ENCODE measurements around the gene SPEM1. TPM values are rescaled to one million over a fixed set of nuclear protein-coding genes. Genes with fewer than 3 reads are reported as not detected.

SPEM1 gene
- total RNA-seq, 1 donor from 2014 or later: not detected

DNA sequence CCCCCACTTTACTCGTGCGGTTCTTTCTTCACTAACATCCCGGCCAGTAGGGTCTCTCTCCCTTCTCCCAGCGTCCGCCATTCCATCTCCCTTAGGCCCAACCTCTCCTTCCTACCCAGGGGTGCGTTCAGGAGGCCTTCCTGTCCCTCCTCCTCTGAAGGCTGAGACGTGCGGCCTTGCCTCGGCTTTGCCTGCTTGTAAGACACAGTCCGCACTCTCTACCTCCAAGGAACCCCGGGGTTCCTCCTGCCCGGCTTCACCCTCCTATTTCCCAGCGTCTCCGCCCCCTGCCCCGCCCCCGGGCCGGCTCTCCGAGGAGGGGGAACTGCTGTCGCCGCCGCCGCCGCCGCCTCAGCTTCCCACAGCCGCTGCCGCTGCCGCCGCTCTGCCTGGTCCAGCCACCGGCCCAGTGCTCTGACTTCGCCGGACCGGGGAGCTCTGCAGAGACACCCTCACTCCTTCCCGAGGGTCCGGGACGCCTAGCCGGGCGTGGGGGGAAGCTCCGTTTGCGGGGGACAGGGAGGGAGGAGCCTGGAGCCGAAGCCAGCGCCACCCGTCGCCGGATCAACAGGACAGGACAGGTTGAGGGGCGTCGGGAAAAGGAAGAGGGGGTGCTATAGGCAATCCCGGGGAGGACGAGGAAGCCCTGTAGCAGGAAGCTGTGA, 18.0 kb downstream of the SPEM1 start:
- H3K27me3 ChIP-seq (ENCODE audit: control insufficient read depth, insufficient read depth, low read length): no peaks in the 10 kb centered on the region
- peak overlapping the region; percentile 57 for H3K4me3 ChIP-seq (ENCODE audit: low read depth, low read length)
- FAIRE-seq: no peak
- H3K36me3 ChIP-seq (ENCODE audit: control insufficient read depth, insufficient read depth, low read length): peaks cover 2% of the 10 kb centered on the region
- DNase-seq (ENCODE audit: low read depth): peak; percentile 33
- no peak for TF ChIP-seq CTCF (IDR thresholded peaks at IDR 0.05; ENCODE audit: insufficient read depth, low read length, severe bottlenecking)

- no peak for DNase-seq (ENCODE audit: low read depth)
- Histone ChIP-seq H3K4me3 (ENCODE audit: low read depth, low read length) (peak overlapping the region; percentile 57), H3K27me3 (ENCODE audit: control insufficient read depth, insufficient read depth, low read length) (no peaks in the 10 kb centered on the region), H3K36me3 (ENCODE audit: control insufficient read depth, insufficient read depth, low read length) (peaks cover 2% of the 10 kb centered on the region)
- no peak for FAIRE-seq
- no peak for TF ChIP-seq CTCF (IDR thresholded peaks at IDR 0.05; ENCODE audit: insufficient read depth, low read length, severe bottlenecking)
Observed at GRCh38 chr17:7438656-7439460, 18.7 kb downstream of the SPEM1 start.

DNA sequence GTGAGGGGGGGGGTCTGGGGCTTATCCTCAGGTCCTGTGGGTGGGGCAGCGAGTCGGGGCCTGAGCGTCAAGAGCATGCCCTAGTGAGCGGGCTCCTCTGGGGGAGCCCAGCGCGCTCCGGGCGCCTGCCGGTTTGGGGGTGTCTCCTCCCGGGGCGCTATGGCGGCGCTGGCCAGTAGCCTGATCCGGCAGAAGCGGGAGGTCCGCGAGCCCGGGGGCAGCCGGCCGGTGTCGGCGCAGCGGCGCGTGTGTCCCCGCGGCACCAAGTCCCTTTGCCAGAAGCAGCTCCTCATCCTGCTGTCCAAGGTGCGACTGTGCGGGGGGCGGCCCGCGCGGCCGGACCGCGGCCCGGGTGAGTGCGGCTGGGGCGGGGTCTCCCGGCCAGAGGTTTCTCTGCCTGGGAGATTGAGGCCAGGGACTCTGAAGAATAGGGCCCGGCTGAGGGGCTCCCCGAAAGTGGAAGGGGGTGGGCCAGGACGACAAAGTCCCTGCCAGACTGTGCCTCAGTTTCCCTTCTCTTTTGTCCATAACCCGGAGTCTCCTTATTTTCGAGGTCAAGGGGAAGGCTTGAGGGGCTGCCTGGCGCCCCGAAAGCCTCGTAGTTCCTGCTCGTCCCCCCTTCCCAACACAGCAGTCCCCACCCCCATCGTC, 19.5 kb downstream of the SPEM1 start, which contains the start of gene FGF11:
Gene FGF11, plus strand, starts transcription at position 51 of the 651 bp plus-strand sequence. Its CDS starts 109 bp downstream, at position 160.
- no peak for TF ChIP-seq CTCF (IDR thresholded peaks at IDR 0.05; ENCODE audit: insufficient read depth, low read length, severe bottlenecking)
- H3K36me3 ChIP-seq (ENCODE audit: control insufficient read depth, insufficient read depth, low read length): peaks cover 2% of the 10 kb centered on the region
- no peaks in the 10 kb centered on the region for H3K27me3 ChIP-seq (ENCODE audit: control insufficient read depth, insufficient read depth, low read length)
- no peak for DNase-seq (ENCODE audit: low read depth)
- peak within 1 kb of the TSS; percentile 57 for H3K4me3 ChIP-seq (ENCODE audit: low read depth, low read length)
- FAIRE-seq: no peak

DNA sequence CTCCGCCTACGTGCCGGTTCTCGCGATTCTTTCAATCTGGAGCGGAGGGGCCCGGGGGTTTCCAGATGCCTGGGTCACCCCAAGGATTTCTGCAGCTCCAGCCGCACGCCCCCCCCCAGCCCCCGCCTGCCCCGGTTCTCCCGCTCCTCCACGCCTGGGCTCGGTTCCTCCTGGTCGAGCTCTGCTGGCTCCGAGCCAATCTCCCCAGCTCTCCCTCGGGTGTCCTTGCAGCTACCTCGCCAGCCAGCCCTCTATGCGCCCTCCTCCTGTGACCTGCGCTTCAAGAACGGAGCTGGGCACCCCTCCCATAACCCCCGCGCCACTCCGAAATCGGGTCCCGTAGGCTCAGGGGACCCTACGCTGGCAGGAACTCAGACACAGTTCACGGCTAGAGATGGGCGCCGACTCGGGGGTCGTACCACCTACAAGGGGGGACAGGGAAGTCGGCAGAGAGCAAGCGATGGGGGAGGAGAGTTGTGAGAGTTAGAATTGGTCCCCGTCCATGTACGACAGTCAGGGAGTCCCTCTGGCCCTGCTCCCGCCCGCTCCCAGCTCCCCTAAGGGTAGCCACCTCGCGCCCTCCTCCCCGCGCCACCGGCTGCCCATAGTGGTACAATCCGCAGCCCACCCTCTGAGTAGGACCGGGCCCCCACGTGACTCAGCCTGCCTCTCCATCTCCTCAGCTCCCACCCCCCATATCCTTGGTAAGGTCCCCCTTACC, 20.1 kb downstream of the SPEM1 start:
- FAIRE-seq: no peak
- TF ChIP-seq CTCF (IDR thresholded peaks at IDR 0.05; ENCODE audit: insufficient read depth, low read length, severe bottlenecking): no peak
- DNase-seq (ENCODE audit: low read depth): peak; percentile 25

DNA sequence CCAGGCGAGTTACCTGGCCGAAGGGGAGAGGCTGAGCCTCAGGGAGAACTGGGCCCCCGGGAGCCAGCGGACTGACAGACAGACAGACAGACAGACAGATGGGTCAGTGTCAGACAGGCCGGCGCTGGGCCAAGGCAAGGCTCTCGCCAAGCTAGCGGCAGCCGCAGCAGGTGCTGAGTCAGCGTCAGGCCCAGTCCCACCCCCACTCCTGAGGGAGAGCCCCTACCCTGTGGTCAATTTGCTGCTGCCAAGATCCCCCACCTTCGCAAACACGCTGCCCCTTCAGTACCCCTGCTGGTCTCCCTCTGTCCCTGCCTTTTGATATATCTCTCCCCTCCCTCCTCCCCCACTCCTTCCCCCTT, 20.7 kb downstream of the SPEM1 start:
- H3K4me3 ChIP-seq (ENCODE audit: low read depth, low read length): peak overlapping the region; percentile 57
- H3K36me3 ChIP-seq (ENCODE audit: control insufficient read depth, insufficient read depth, low read length): peaks cover 2% of the 10 kb centered on the region
- peak; percentile 25 for DNase-seq (ENCODE audit: low read depth)
- no peaks in the 10 kb centered on the region for H3K27me3 ChIP-seq (ENCODE audit: control insufficient read depth, insufficient read depth, low read length)
- FAIRE-seq: no peak
- TF ChIP-seq CTCF (IDR thresholded peaks at IDR 0.05; ENCODE audit: insufficient read depth, low read length, severe bottlenecking): no peak

More for the DNA sequence above, 20.1 kb downstream of the SPEM1 start:
- H3K4me3 ChIP-seq (ENCODE audit: low read depth, low read length): peak overlapping the region; percentile 57
- no peaks in the 10 kb centered on the region for H3K27me3 ChIP-seq (ENCODE audit: control insufficient read depth, insufficient read depth, low read length)
- peaks cover 2% of the 10 kb centered on the region for H3K36me3 ChIP-seq (ENCODE audit: control insufficient read depth, insufficient read depth, low read length)

All from bronchial epithelial cell (primary cell).